Fibroblast of mammary gland (primary cell): Measurements from ENCODE around the gene STMND1.

Source experiments
- DNase-seq: peaks from one replicate; pipeline ENCODE4 v3.0.0-alpha.2; 2010; ENCODE audit warnings: low read depth
- H3K4me3 ChIP-seq: 2 replicates; pipeline ENCODE4 v1.5.1; 2011; ENCODE audit warnings: low read depth, mild to moderate bottlenecking, low read length, moderate library complexity; ENCODE audit not compliant: control insufficient read depth
- TF ChIP-seq, protein P1 (sequence below): conservative IDR thresholded peaks from 2 replicates; pipeline ENCODE4 v1.5.1; 2011; ENCODE audit warnings: low read depth, low read length, inconsistent platforms; ENCODE audit not compliant: control insufficient read depth, insufficient read depth

The STMND1 gene

DNA sequence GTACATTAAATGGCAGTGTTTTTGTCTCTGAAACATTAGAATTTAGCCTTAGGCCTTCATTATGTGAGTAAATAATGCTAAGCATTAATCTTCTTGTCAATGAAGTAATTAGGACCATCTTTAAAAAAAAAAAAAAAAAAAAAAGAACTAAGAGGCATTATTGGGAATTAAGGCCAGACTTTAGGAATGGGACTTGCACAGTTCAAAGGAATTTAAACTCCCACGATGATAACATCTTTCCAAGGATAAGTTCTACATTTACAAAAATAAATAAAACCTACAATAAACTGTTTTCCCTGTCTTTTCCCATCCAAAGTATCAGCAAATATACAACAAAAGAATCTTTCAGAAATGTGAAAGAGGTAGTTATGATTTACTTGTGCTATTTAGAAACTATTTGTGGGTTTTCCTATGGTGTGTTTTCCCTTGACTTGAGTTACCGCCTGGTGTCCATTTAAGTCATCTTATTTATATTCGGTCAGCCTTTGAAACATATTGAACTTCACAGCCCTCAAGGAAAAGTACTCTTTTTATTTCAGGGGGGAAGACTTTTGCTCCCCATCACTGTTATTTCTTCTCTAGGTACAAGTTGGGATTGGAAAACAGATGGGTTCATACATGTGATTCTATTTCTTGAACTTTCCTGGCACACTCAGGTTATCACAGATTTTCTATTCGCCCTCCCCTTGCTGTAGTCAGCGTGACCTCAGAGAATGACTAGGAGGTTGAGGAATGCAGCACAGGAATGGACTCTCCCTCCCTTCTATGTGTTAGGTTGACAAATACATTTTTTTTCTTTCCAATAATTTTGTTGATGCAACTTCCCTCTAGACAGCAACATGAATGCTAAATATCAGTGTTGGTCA is 13.6 kb downstream of the STMND1 start:
- no peak overlapping the region for H3K4me3 ChIP-seq
- TF ChIP-seq, protein P1, sequence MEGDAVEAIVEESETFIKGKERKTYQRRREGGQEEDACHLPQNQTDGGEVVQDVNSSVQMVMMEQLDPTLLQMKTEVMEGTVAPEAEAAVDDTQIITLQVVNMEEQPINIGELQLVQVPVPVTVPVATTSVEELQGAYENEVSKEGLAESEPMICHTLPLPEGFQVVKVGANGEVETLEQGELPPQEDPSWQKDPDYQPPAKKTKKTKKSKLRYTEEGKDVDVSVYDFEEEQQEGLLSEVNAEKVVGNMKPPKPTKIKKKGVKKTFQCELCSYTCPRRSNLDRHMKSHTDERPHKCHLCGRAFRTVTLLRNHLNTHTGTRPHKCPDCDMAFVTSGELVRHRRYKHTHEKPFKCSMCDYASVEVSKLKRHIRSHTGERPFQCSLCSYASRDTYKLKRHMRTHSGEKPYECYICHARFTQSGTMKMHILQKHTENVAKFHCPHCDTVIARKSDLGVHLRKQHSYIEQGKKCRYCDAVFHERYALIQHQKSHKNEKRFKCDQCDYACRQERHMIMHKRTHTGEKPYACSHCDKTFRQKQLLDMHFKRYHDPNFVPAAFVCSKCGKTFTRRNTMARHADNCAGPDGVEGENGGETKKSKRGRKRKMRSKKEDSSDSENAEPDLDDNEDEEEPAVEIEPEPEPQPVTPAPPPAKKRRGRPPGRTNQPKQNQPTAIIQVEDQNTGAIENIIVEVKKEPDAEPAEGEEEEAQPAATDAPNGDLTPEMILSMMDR: no peak
- DNase-seq: peak; percentile 84

DNA sequence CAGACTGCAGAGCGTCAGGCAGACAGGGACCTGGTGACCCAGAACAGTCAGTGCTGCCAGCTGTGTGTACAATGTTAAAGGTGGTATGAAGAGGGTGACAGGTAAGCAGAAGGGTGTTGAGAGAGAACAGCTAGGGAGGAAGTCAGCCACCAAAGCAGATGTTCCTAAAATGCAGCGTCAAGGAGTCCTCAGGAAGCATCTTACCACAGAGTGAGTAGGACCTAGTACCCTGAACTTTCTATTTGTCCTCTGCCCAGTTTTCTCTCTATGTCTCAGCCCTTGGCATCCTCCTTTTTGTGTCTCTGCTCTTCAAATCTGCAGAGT is 14.2 kb downstream of the STMND1 start:
- TF ChIP-seq, protein P1: no peak
- no peak overlapping the region for H3K4me3 ChIP-seq
- DNase-seq: no peak

DNA sequence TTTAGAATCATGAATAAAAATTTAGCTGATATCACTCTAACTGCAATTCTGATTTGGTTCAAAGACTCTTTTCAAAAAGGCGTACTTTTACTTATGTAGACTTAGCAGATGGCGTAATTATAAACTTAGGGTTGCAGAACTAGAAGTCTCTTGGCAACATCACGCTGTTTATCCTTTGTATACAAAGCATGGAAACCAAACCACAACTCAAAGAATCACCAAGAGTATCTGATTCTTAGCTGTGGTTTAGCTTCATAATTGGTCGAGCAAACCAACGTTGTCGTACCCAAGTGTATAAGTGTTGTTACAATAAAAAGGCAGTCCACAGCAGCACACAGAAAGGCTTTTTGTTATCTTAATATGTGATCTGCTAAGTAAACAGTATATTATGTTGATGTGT is 18.2 kb downstream of the STMND1 start:
- TF ChIP-seq, protein P1: no peak
- no peak overlapping the region for H3K4me3 ChIP-seq
- DNase-seq: no peak

DNA sequence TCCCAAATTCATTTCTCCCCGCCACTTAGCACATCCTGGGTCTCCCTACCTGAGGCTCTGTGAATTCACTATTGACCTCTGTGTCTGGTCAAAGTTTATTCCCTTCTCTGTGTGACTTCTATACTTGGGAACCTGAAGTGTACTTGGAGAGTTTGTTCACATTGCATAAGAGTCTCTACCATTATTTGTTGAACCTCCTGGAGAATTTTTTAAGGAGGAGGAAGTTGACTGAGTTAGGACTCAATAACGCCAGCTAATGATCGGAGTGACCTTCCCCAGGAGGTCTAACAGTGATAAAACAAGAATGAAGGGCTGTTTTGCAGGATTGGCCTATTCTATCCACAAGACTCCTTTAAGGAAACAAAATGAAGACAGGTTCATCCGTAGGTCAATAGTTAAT is 23.6 kb downstream of the STMND1 start:
- H3K4me3 ChIP-seq: no peak overlapping the region
- TF ChIP-seq, protein P1: no peak
- DNase-seq: no peak

DNA sequence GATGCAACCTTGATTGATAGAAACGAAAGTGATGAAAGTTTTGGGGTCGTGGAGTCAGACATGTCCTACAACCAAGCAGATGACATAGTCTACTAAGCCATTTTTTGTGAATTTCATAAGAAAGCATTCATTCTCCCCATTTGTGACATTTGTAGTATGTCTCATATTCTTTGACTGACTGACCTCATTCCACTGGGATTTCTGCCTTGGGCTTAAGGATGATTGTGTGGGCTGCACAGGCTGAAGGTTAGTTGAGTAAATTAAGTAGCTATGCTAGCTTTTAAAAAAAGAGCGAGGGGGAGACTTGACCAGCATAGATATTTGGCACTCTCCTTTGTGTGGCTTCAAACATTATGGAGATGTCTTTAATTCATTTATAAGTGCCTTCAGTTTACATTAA is 28.9 kb downstream of the STMND1 start:
- H3K4me3 ChIP-seq: no peak overlapping the region
- TF ChIP-seq, protein P1: no peak
- peak; percentile 19 for DNase-seq

DNA sequence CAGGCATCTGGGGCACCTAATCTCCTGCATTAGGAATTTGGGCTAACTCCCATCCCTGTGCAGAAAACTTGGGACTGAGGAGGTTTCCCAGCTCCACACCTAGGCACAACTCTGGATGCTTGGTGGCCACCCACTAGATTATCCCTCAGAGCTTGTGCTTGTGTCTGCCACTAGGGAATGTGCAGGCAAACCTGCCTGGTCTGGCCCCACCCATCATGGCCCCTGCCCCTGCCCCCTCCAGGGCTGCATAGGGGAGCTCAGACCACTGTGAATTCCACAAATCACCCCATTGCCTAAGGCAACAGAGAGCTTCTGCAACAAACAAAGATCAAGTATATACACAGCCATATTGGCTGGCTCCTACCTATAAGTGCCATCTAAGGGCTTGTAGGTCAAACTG is 31.1 kb downstream of the STMND1 start:
- TF ChIP-seq, protein P1: no peak
- H3K4me3 ChIP-seq: no peak overlapping the region
- DNase-seq: no peak
